Measurements from ENCODE around the gene MEGF11.

GRCh38 chr15:66296186-66296585, 42.6 kb upstream of the MEGF11 start:
- TF ChIP-seq CTCF (IDR thresholded peaks at IDR 0.05; ENCODE audit: insufficient read depth, low read length, poor library complexity, severe bottlenecking): no peak
- no peak for TF ChIP-seq EZH2phosphoT487 (conservative IDR thresholded peaks at IDR 0.05; ENCODE audit: low read length)
